ENCODE measurements around the gene PRKAR1B. TPM values are rescaled to one million over a fixed set of nuclear protein-coding genes. Genes with fewer than 3 reads are reported as not detected.

Gene PRKAR1B
- total RNA-seq, 2 donors from 2014 or later = 33.5 to 43.2 TPM

- no peaks in the 10 kb centered on the region for H3K4me1 ChIP-seq (ENCODE audit: control insufficient read depth, insufficient read depth, low read length)
- H3K9ac ChIP-seq (ENCODE audit: extremely low read depth, low read length, poor library complexity, severe bottlenecking) = no peak overlapping the region
- no peaks in the 10 kb centered on the region for H3K27me3 ChIP-seq (ENCODE audit: control insufficient read depth, insufficient read depth, low read length, poor library complexity, severe bottlenecking)
- Mint-ChIP-seq H3K9me3 (no peaks in the 10 kb centered on the region), H3K27me3 (ENCODE audit: insufficient read depth) (peaks cover 1% of the 10 kb centered on the region), H3K36me3 (ENCODE audit: low read depth) (no peaks in the 10 kb centered on the region), H3K27ac (no peak overlapping the region), H3K4me1 (peaks cover 4% of the 10 kb centered on the region), H3K4me3 (no peak overlapping the region)
- no peaks in the 10 kb centered on the region for H3K9me3 ChIP-seq (ENCODE audit: control insufficient read depth, low read length)
- WGBS, 2 experiments (ENCODE audit: insufficient coverage in 1 of 2, insufficient read length in 1 of 2) = 50 to 59% methylated on average over 2 to 21 of the region's 21 CpGs
- H3K27ac ChIP-seq (ENCODE audit: low read depth, low read length) = no peak overlapping the region
- DNase-seq = peak; percentile 88
- no peak for TF ChIP-seq CTCF (conservative IDR thresholded peaks at IDR 0.05)
- H3K36me3 ChIP-seq (ENCODE audit: control insufficient read depth, insufficient read depth, low read length) = no peaks in the 10 kb centered on the region
- H3K4me3 ChIP-seq (ENCODE audit: low read length) = no peak overlapping the region
Observed at GRCh38 chr7:537911-538634, 189.0 kb downstream of the PRKAR1B start.

- no peak overlapping the region for H3K27ac Mint-ChIP-seq
- 91 to 94% methylated on average over 12 of the region's 12 CpGs for WGBS, 2 experiments (ENCODE audit: insufficient coverage in 1 of 2, insufficient read length in 1 of 2)
Observed at GRCh38 chr7:536231-536630, 190.8 kb downstream of the PRKAR1B start.

GRCh38 chr7:534959-535358 lies 192.1 kb downstream of the PRKAR1B start:
- no peaks in the 10 kb centered on the region for H3K36me3 ChIP-seq (ENCODE audit: control insufficient read depth, insufficient read depth, low read length)
- WGBS, 2 experiments (ENCODE audit: insufficient coverage in 1 of 2, insufficient read length in 1 of 2) = 95 to 97% methylated on average over 5 to 10 of the region's 10 CpGs

More at GRCh38 chr7:536231-536630, 190.8 kb downstream of the PRKAR1B start:
- no peaks in the 10 kb centered on the region for H3K36me3 Mint-ChIP-seq (ENCODE audit: low read depth)
- Histone ChIP-seq H3K36me3 (ENCODE audit: control insufficient read depth, insufficient read depth, low read length) (no peaks in the 10 kb centered on the region), H3K4me3 (ENCODE audit: low read length) (no peak overlapping the region), H3K27ac (ENCODE audit: low read depth, low read length) (no peak overlapping the region), H3K4me1 (ENCODE audit: control insufficient read depth, insufficient read depth, low read length) (no peaks in the 10 kb centered on the region), H3K9ac (ENCODE audit: extremely low read depth, low read length, poor library complexity, severe bottlenecking) (no peak overlapping the region), H3K27me3 (ENCODE audit: control insufficient read depth, insufficient read depth, low read length, poor library complexity, severe bottlenecking) (no peaks in the 10 kb centered on the region), H3K9me3 (ENCODE audit: control insufficient read depth, low read length) (no peaks in the 10 kb centered on the region)
- no peaks in the 10 kb centered on the region for H3K9me3 Mint-ChIP-seq
- DNase-seq = no peak
- H3K4me3 Mint-ChIP-seq = no peak overlapping the region
- peaks cover 1% of the 10 kb centered on the region for H3K27me3 Mint-ChIP-seq (ENCODE audit: insufficient read depth)
- no peaks in the 10 kb centered on the region for H3K4me1 Mint-ChIP-seq
- no peak for TF ChIP-seq CTCF (conservative IDR thresholded peaks at IDR 0.05)

More at GRCh38 chr7:534959-535358, 192.1 kb downstream of the PRKAR1B start:
- no peaks in the 10 kb centered on the region for H3K27me3 ChIP-seq (ENCODE audit: control insufficient read depth, insufficient read depth, low read length, poor library complexity, severe bottlenecking)
- no peak overlapping the region for H3K9ac ChIP-seq (ENCODE audit: extremely low read depth, low read length, poor library complexity, severe bottlenecking)
- H3K9me3 ChIP-seq (ENCODE audit: control insufficient read depth, low read length) = no peaks in the 10 kb centered on the region
- no peak overlapping the region for H3K27ac ChIP-seq (ENCODE audit: low read depth, low read length)
- H3K9me3 Mint-ChIP-seq = no peaks in the 10 kb centered on the region
- no peaks in the 10 kb centered on the region for H3K36me3 Mint-ChIP-seq (ENCODE audit: low read depth)
- H3K4me1 Mint-ChIP-seq = no peaks in the 10 kb centered on the region
- H3K27me3 Mint-ChIP-seq (ENCODE audit: insufficient read depth) = peaks cover 5% of the 10 kb centered on the region
- DNase-seq = no peak
- H3K4me3 Mint-ChIP-seq = no peak overlapping the region
- no peak overlapping the region for H3K4me3 ChIP-seq (ENCODE audit: low read length)
- no peak for TF ChIP-seq CTCF (conservative IDR thresholded peaks at IDR 0.05)
- H3K4me1 ChIP-seq (ENCODE audit: control insufficient read depth, insufficient read depth, low read length) = no peaks in the 10 kb centered on the region
- H3K27ac Mint-ChIP-seq = no peak overlapping the region

Measured in endodermal cell (in vitro differentiated cells).